Panc1 (cell line): Measurements from ENCODE around the gene ZCCHC7. TPM values are rescaled to one million over a fixed set of nuclear protein-coding genes. Genes with fewer than 3 reads are reported as not detected.
A peak's percentile ranks its signal among the peaks of the same experiment; 100 is the strongest.
"Not testable (repeated sequence)": the region's sequence is repeated elsewhere in the genome, so short reads cannot be mapped to it uniquely, and the experiment has no call there.

ENCODE experiments used
- ATAC-seq: fragments of 200-7000 bp; cut with Tn5 transposase; 2 replicates; pipeline ENCODE4 v1.9.1; 2020; ENCODE audit warnings: mild to moderate bottlenecking, moderate library complexity
- Bru-seq: library from RNA; stranded (reverse); fragments of 400-500 nt; gene quantifications from one replicate; lab custom pipeline; 2021; lab: Mats Ljungman, UMichigan
- BruChase-seq, 2 experiments: library from RNA; stranded (reverse); fragments of 400-500 nt; gene quantifications; one replicate each; lab custom pipeline; 2021; lab: Mats Ljungman, UMichigan
- BruUV-seq: library from RNA; stranded (reverse); fragments of 400-500 nt; replicated peaks from 2 replicates; lab custom pipeline; 2021; lab: Mats Ljungman, UMichigan
- CTCF ChIA-PET: fragments of 300-600 bp; sonication (Branson Sonifier 250); formaldehyde crosslinking; loops from one replicate; lab custom pipeline; 2022; ENCODE audit warnings: antibody characterized with exemption; lab: Charles Lee
- POLR2A ChIA-PET: fragments of 300-600 bp; sonication (Branson Sonifier 250); formaldehyde crosslinking; loops from one replicate; lab custom pipeline; 2022; ENCODE audit warnings: antibody characterized with exemption; lab: Charles Lee
- DNase-seq: peaks from one replicate; pipeline ENCODE4 v3.0.0-alpha.2; 2010; ENCODE audit warnings: low read depth, low spot score
- H3K27ac ChIP-seq: 2 replicates; pipeline ENCODE4 v1.5.1; 2011; ENCODE audit warnings: mild to moderate bottlenecking, low read length, inconsistent platforms
- H3K27me3 ChIP-seq: fragments of 200-500 bp; sonication (Bioruptor generic); 2 replicates; pipeline ENCODE4 v1.6.0; 2014; ENCODE audit warnings: low read length, inconsistent platforms; ENCODE audit not compliant: control insufficient read depth, insufficient read depth
- H3K36me3 ChIP-seq: fragments of 200-500 bp; sonication (Bioruptor generic); 2 replicates; pipeline ENCODE4 v1.5.1; 2014; ENCODE audit warnings: inconsistent platforms, mild to moderate bottlenecking, low read length, moderate library complexity; ENCODE audit not compliant: control insufficient read depth, insufficient read depth
- H3K4me1 ChIP-seq: 2 replicates; pipeline ENCODE4 v1.5.1; 2011; ENCODE audit warnings: inconsistent platforms, mild to moderate bottlenecking, low read length, moderate library complexity; ENCODE audit not compliant: control insufficient read depth, insufficient read depth
- H3K4me3 ChIP-seq, 2 experiments: 2 replicates each; pipeline ENCODE4 v1.5.1; 2011 to 2012; ENCODE audit warnings: low read depth in 2 of 2, low read length in 2 of 2, mild to moderate bottlenecking in 2 of 2, inconsistent platforms in 1 of 2, moderate library complexity in 1 of 2
- H3K9me3 ChIP-seq: fragments of 200-500 bp; sonication (Bioruptor generic); 2 replicates; pipeline ENCODE4 v1.5.1; 2014; ENCODE audit warnings: low read depth, mild to moderate bottlenecking, inconsistent platforms, low read length, moderate library complexity; ENCODE audit not compliant: control insufficient read depth, insufficient read depth
- POLR2AphosphoS5 ChIP-seq: IDR thresholded peaks from 2 replicates; pipeline ENCODE4 v1.6.1; 2012; ENCODE audit warnings: mild to moderate bottlenecking, low read depth, low read length, moderate library complexity
- SIN3A ChIP-seq: IDR thresholded peaks from 2 replicates; pipeline ENCODE4 v1.6.1; 2012; ENCODE audit warnings: low read depth, mild to moderate bottlenecking, low read length, moderate library complexity, borderline replicate concordance; ENCODE audit not compliant: insufficient read depth
- TCF7L2 ChIP-seq: IDR thresholded peaks from 2 replicates; pipeline ENCODE4 v1.6.1; 2011; ENCODE audit warnings: mild to moderate bottlenecking, low read depth, low read length, inconsistent platforms
- in situ Hi-C: cut with HindIII; loops from 2 replicates; pipeline ENCODE4 v1.10.0; 2016; ENCODE audit warnings: low sequenced_read_pairs, low pct_unique_long_range_greater_than_20kb
- intact Hi-C: fragments of 100-400 bp; cut with micrococcal nuclease; formaldehyde crosslinking; loops from one replicate; pipeline ENCODE4 v1.10.0; 2022; ENCODE audit not compliant: unreplicated experiment
- long read RNA-seq: library from polyadenylated mRNA; unstranded; transcript quantifications from one replicate; pipeline ENCODE4 v2.0.0, GENCODE V29; 2021; ENCODE audit not compliant: unreplicated experiment
- polyA plus RNA-seq: library from polyadenylated mRNA; unstranded; fragments of >200 nt; gene quantifications from one replicate; pipeline ENCODE4 v1.2.1, GENCODE V29; 2012; ENCODE audit warnings: missing spikeins; ENCODE audit not compliant: insufficient read length
- total RNA-seq: library from RNA; stranded (reverse); gene quantifications from one replicate; pipeline ENCODE4 v1.2.1, GENCODE V29; 2021; ENCODE audit not compliant: unreplicated experiment
- TF ChIP-seq, protein P1 (sequence below): fragments of 450-650 bp; IDR thresholded peaks from 2 replicates; pipeline ENCODE4 v1.5.1; 2017; ENCODE audit warnings: mild to moderate bottlenecking
- TF ChIP-seq, protein P2 (sequence below), 2 experiments: IDR thresholded peaks; 2 replicates each; pipeline ENCODE4 v1.6.1; 2011 to 2012; ENCODE audit warnings: low read depth in 2 of 2, control low read depth in 1 of 2, low read length in 1 of 2, mild to moderate bottlenecking in 1 of 2, moderate library complexity in 1 of 2; ENCODE audit not compliant: insufficient read depth in 1 of 2

The ZCCHC7 gene
- total RNA-seq (43.7 TPM), Bru-seq, nascent RNA (percentile 94 among the genes with signal in this experiment), BruChase-seq, experiment 1, labeled RNA remaining after a 2-hour chase (percentile 95 among the genes with signal in this experiment), BruChase-seq, experiment 2, labeled RNA remaining after a 6-hour chase (percentile 88 among the genes with signal in this experiment)
- polyA plus RNA-seq, result 25.2 TPM
- long read RNA-seq, transcript ZCCHC7-202 (9 exons, 2,619 nt), result major isoform, 6 of 51 reads
- long read RNA-seq, partial matches to known transcripts, result 9 of 51 reads
- long read RNA-seq, other reads (novel, unspliced or antisense), result 36 of 51 reads

DNA sequence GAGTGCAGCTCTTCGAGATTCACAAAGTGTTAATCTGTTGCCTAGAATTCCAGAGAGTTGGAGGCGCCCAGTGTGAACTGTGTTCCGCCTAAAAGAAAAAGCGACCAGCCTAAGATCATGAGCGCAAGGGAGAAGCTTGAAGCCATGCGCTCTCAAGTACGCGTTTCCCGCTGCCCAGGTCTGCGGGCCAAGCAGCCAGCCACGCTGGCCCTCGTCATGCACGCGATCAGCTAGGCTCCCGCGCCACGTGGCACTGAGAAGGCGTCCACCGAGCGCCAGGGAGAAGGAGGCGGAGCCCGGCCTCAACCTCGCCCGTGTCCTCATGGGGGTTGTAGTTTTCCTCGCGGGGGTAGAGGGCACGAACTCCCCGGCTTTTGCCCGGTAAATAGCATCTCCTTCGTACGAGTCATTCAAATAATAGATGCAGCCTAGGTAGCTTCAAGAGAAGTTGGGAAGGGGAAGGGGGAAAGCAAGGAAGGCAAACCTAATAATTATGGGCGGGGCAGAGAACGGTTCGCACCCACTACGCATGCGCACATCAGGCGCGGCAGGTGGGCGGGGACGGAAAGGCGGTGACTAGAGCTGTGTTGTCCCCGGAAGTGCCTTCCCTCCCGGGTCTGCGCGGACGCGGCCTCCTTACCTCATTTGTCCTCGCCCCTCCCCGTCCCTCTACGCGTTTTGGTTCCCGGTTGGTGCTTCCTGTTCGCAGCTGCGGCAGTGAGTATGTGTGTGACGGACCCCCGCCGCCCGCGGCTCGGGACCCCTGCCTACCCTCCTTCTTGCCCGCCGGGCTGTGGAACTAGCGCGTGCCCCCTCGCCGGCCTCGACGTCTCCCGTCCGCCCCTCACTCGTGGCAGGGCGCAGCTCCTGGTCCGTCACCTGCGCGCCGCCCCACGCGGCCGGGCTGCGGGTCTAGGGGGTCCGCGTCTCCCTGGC lies at the start of gene ZCCHC7:
ZCCHC7 (plus strand) TSS at position 668 of the 936 bp plus-strand sequence.
- H3K36me3 ChIP-seq, result no peaks in the 10 kb centered on the region
- peak within 1 kb of the TSS; percentile 66 to 93 for H3K4me3 ChIP-seq
- H3K27me3 ChIP-seq, result no peaks in the 10 kb centered on the region
- in situ Hi-C loops (no loop called here), intact Hi-C loops (loop anchor here (1.0 to 10.0 kb wide), 3 partner anchors 46 to 125 kb away; no protein-coding TSS in a partner anchor)
- ChIA-PET CTCF (interaction anchor here (0.6 to 1.2 kb wide), 3 partner anchors 162 to 247 kb away, joined by 5 to 7 read pairs (median 5); no protein-coding TSS in a partner anchor), POLR2A (interaction anchor here (0.5 to 1.1 kb wide), 8 partner anchors 15 to 165 kb away, joined by 3 to 10 read pairs (median 4); no protein-coding TSS in a partner anchor)
- BruUV-seq, result no TSS peak
- TF ChIP-seq, protein P1, sequence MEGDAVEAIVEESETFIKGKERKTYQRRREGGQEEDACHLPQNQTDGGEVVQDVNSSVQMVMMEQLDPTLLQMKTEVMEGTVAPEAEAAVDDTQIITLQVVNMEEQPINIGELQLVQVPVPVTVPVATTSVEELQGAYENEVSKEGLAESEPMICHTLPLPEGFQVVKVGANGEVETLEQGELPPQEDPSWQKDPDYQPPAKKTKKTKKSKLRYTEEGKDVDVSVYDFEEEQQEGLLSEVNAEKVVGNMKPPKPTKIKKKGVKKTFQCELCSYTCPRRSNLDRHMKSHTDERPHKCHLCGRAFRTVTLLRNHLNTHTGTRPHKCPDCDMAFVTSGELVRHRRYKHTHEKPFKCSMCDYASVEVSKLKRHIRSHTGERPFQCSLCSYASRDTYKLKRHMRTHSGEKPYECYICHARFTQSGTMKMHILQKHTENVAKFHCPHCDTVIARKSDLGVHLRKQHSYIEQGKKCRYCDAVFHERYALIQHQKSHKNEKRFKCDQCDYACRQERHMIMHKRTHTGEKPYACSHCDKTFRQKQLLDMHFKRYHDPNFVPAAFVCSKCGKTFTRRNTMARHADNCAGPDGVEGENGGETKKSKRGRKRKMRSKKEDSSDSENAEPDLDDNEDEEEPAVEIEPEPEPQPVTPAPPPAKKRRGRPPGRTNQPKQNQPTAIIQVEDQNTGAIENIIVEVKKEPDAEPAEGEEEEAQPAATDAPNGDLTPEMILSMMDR, result no peak
- TF ChIP-seq TCF7L2, result no peak
- TF ChIP-seq, protein P2, sequence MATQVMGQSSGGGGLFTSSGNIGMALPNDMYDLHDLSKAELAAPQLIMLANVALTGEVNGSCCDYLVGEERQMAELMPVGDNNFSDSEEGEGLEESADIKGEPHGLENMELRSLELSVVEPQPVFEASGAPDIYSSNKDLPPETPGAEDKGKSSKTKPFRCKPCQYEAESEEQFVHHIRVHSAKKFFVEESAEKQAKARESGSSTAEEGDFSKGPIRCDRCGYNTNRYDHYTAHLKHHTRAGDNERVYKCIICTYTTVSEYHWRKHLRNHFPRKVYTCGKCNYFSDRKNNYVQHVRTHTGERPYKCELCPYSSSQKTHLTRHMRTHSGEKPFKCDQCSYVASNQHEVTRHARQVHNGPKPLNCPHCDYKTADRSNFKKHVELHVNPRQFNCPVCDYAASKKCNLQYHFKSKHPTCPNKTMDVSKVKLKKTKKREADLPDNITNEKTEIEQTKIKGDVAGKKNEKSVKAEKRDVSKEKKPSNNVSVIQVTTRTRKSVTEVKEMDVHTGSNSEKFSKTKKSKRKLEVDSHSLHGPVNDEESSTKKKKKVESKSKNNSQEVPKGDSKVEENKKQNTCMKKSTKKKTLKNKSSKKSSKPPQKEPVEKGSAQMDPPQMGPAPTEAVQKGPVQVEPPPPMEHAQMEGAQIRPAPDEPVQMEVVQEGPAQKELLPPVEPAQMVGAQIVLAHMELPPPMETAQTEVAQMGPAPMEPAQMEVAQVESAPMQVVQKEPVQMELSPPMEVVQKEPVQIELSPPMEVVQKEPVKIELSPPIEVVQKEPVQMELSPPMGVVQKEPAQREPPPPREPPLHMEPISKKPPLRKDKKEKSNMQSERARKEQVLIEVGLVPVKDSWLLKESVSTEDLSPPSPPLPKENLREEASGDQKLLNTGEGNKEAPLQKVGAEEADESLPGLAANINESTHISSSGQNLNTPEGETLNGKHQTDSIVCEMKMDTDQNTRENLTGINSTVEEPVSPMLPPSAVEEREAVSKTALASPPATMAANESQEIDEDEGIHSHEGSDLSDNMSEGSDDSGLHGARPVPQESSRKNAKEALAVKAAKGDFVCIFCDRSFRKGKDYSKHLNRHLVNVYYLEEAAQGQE (IDR thresholded peaks at IDR 0.05; ENCODE audit: insufficient read depth in 1 of 2, low read depth in 2 of 2, low read length in 1 of 2), result no peak
- TF ChIP-seq SIN3A, result no peak
- no peak for TF ChIP-seq POLR2AphosphoS5
- H3K4me1 ChIP-seq, result peaks cover 21% of the 10 kb centered on the region
- ATAC-seq (peak; percentile 99), DNase-seq (peak; percentile 91)
- peak within 1 kb of the TSS; percentile 93 for H3K27ac ChIP-seq
- H3K9me3 ChIP-seq, result peaks cover 6% of the 10 kb centered on the region; the same call in 1 of the 2 replicates

DNA sequence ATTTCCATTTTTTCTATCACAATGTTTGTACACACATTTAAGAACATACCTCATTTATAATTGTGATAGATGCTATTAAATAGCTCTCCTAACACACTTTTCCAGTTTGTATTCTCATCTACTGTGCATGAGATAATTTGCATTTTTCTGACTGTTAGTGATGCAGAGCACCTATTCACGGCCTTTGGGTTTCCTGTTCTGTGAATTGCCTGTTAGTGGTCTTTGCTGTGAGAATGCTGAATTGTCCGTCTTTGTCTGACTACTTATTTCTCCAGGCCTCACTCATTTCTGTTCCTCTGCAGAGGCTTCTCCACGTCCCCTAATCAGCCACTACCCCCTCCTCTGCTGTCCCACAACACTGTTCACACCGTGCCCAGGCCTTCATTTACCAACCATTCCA lies 45.6 kb upstream of the ZCCHC7 start:
- POLR2A ChIA-PET, ATAC-seq: not testable (repeated sequence)

More for the DNA sequence above, 45.6 kb upstream of the ZCCHC7 start:
- BruUV-seq, H3K27me3 ChIP-seq, in situ Hi-C loops, H3K36me3 ChIP-seq, CTCF ChIA-PET, DNase-seq, H3K27ac ChIP-seq, H3K4me3 ChIP-seq, H3K9me3 ChIP-seq, H3K4me1 ChIP-seq: not testable (repeated sequence)
- intact Hi-C loops, result loop anchor here (10.0 kb wide), 1 partner anchor 200 kb away; no protein-coding TSS in a partner anchor
